Activated naive CD4-positive, alpha-beta T cell treated with anti-CD3 and anti-CD28 coated beads, Interleukin-2, amount 10 ng/mL, durations not matched to agents 7 days and 5 days (primary cell): ENCODE results near the gene CCDC86.
"Not testable (repeated sequence)": the region's sequence is repeated elsewhere in the genome, so short reads cannot be mapped to it uniquely, and the experiment has no call there.

ENCODE experiments used
- CTCF ChIA-PET: fragments of 350-600 bp; sonication (Branson Sonifier 250); formaldehyde crosslinking; loops from one replicate; lab custom pipeline; 2021; ENCODE audit warnings: antibody characterized with exemption; lab: Charles Lee
- DNase-seq: peaks from one replicate; pipeline ENCODE4 v3.0.0-alpha.2; 2020
- H3K27ac Mint-ChIP-seq: one replicate; pipeline ENCODE4 v1.8.0; 2021; ENCODE audit warnings: mild to moderate bottlenecking, moderate library complexity, mixed read lengths
- H3K27me3 Mint-ChIP-seq: one replicate; pipeline ENCODE4 v1.8.0; 2021; ENCODE audit warnings: mild to moderate bottlenecking, mixed read lengths
- H3K36me3 Mint-ChIP-seq: one replicate; pipeline ENCODE4 v1.8.0; 2021; ENCODE audit warnings: mixed read lengths
- H3K4me1 Mint-ChIP-seq: one replicate; pipeline ENCODE4 v1.8.0; 2021; ENCODE audit warnings: mixed read lengths
- H3K4me3 Mint-ChIP-seq: one replicate; pipeline ENCODE4 v1.8.0; 2021; ENCODE audit warnings: mild to moderate bottlenecking, moderate library complexity, mixed read lengths
- H3K9me3 Mint-ChIP-seq: one replicate; pipeline ENCODE4 v1.8.0; 2021; ENCODE audit warnings: mixed read lengths

CCDC86 gene

DNA sequence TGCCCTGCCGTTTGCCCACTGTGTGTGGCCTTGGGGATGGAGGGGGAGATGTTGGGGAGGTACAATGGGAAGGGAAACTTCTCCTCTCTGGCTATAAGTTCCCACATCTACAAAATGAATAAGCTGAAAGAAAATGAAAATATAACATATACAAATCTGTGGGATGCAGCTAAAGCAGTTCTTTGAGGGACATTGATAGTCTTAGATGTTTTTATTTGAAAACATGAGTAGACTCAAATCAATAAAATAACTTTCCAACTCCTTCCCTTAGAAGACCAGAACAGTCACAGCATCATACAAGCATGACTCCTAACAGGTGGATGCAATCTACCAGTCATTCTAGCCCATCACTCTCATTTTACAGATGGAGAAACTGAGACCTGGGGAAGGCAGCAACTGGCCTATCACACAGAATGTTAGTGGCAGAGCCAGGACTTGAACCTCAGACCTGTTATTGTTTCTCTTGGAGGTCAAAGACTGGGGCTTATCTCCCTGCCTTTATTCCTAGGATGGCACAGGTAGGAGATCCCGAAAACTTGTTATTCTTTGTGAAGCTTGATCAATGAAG lies 25.2 kb upstream of the CCDC86 start:
- Mint-ChIP-seq H3K27me3 (peaks cover 19% of the 10 kb centered on the region), H3K36me3 (no peaks in the 10 kb centered on the region), H3K4me1 (no peaks in the 10 kb centered on the region), H3K27ac (no peak overlapping the region), H3K4me3 (no peak overlapping the region), H3K9me3 (peaks cover 9% of the 10 kb centered on the region)
- CTCF ChIA-PET, result interaction anchor here (1.0 kb wide), 1 partner anchor 71 kb away, joined by 4 read pairs; no protein-coding TSS in a partner anchor
- no peak for DNase-seq

DNA sequence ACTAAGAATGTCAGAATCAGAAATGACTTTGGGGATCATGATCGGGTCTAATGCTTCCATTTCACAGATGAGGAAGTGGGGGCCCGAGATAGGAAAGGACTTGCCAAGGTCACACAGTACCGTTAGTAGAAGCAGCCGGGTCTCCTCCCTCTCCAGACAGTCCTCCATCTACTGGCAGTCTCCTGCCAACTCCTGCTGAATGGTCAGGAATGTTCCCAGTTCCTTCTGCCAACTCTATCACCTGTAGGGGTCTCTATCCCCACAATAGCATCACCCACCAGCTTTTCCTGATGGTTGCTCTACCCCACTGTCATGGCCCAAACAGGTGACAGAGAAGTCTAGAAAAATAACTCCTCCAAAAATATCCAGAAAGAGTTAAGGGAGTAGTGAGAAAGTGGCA lies 23.9 kb upstream of the CCDC86 start:
- H3K27me3 Mint-ChIP-seq, result peaks cover 24% of the 10 kb centered on the region
- no peaks in the 10 kb centered on the region for H3K4me1 Mint-ChIP-seq
- no peak for DNase-seq
- H3K9me3 Mint-ChIP-seq, result peaks cover 9% of the 10 kb centered on the region
- no peaks in the 10 kb centered on the region for H3K36me3 Mint-ChIP-seq
- CTCF ChIA-PET, result no interaction called here
- no peak overlapping the region for H3K4me3 Mint-ChIP-seq
- no peak overlapping the region for H3K27ac Mint-ChIP-seq

DNA sequence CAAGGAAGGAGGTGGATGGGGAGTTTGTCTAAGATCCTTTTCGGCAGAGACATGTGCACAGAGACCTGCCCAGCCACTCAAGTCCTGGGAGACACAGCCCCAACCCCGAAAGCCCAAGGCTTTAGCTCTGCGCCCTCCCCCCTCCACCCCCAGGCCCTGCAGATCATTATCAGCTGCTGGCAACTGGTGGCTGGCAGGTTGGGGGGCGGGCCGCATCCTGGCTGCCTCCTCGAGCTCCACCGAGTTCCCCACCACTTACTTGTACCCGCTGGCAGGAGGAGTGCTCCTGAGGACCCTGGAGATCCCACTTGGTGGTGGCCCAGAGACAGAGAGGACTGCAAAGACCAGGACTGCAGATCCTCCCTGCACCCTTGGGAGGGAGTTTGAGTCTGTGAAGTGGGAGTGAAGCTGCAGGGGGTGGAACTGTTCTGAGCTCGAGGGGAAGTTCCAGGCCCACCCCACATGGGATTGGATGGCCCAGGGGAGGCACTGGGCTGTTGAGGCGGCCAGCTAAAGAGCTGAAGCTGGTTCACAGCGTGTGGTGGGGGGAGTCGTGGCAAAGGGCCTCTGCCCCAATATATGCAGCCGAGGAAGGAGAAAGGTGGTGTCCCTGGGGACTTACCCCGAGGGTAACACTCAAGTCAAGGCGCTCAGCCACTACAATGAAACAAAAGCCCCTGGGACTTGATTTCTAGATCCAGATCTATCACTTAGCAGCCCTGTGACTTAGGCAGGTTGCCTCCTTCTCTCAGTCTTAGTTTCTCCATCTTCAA lies 19.9 kb upstream of the CCDC86 start:
- no peaks in the 10 kb centered on the region for H3K36me3 Mint-ChIP-seq
- H3K9me3 Mint-ChIP-seq, result peaks cover 3% of the 10 kb centered on the region
- no peak for DNase-seq
- H3K27ac Mint-ChIP-seq, result no peak overlapping the region
- peaks cover 29% of the 10 kb centered on the region for H3K27me3 Mint-ChIP-seq
- H3K4me3 Mint-ChIP-seq, result no peak overlapping the region
- H3K4me1 Mint-ChIP-seq, result no peaks in the 10 kb centered on the region
- CTCF ChIA-PET, result interaction anchor here (2.0 to 4.3 kb wide), 2 partner anchors 9 to 65 kb away, joined by 6 to 25 read pairs; no protein-coding TSS in a partner anchor

DNA sequence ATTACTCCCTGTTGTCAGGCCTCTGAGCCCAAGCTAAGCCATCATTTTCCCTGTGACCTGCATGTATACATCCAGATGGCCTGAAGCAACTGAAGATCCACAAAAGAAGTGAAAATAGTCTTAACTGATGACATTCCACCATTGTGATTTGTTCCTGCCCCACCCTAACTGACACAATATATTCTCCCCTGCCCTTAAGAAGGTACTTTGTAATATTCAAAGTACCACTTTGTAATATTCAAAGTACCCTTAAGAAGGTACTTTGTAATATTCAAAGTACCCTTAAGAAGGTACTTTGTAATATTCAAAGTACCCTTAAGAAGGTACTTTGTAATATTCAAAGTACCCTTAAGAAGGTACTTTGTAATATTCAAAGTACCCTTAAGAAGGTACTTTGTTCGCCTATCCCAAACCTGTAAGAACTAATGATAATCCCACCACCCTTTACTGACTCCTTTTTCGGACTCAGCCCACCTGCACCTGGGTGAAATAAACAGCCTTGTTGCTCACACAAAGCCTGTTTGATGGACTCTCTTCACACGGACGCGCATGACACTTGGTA lies 18.1 kb upstream of the CCDC86 start:
- H3K4me3 Mint-ChIP-seq, H3K36me3 Mint-ChIP-seq, H3K4me1 Mint-ChIP-seq, H3K27ac Mint-ChIP-seq, H3K9me3 Mint-ChIP-seq, DNase-seq: not testable (repeated sequence)
- CTCF ChIA-PET, result interaction anchor here (1.1 to 1.2 kb wide), 2 partner anchors 47 to 76 kb away, joined by 3 to 5 read pairs; no protein-coding TSS in a partner anchor
- peaks cover 37% of the 10 kb centered on the region for H3K27me3 Mint-ChIP-seq

DNA sequence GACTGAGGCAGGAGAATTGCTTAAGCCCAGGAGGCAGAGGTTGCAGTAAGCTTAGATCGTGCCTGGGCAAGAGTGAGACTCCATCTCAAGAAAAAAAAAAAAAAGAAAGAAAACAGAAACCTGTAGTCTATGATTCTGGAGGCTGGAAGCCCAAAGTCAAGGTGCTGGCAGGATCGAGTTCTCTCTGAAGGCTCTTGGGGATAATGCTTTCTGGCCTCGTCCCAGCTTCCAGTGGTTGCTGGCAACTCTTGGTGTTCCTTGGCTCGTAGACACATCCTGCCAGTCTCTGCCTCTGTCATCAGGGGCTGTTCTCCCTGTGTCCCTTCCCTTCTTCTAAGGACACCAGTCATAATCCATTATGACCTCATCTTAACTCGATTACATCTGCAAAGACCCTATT lies 16.8 kb upstream of the CCDC86 start:
- no peaks in the 10 kb centered on the region for H3K36me3 Mint-ChIP-seq
- H3K9me3 Mint-ChIP-seq, result no peaks in the 10 kb centered on the region
- H3K4me1 Mint-ChIP-seq, result no peaks in the 10 kb centered on the region
- no peak for DNase-seq
- no peak overlapping the region for H3K27ac Mint-ChIP-seq
- CTCF ChIA-PET, result interaction anchor here (1.1 to 8.5 kb wide), 3 partner anchors 48 to 74 kb away, joined by 3 to 178 read pairs (median 5); no protein-coding TSS in a partner anchor
- no peak overlapping the region for H3K4me3 Mint-ChIP-seq
- H3K27me3 Mint-ChIP-seq, result peaks cover 39% of the 10 kb centered on the region

DNA sequence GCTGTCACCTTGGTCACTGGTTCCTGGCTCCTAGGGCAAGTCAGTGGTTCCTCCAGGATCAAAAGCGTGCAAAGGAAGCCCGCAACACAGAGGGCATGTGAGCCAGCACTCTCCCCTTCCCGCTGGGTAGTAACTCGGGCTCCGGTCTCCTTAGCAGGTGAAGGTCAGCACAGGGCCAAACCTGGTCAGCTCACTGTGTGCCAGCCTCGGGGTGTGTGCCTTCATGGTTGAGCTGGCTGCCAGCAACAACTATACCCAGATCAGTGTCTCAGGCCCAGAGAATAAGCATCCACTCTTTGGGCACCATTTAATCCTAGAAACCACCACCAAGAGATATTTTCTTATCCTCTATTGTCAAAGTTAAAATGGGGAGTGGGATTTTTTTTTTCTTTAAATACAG lies 16.1 kb upstream of the CCDC86 start:
- Mint-ChIP-seq H3K36me3 (no peaks in the 10 kb centered on the region), H3K27me3 (peaks cover 34% of the 10 kb centered on the region), H3K27ac (no peak overlapping the region), H3K4me1 (no peaks in the 10 kb centered on the region), H3K4me3 (no peak overlapping the region), H3K9me3 (no peaks in the 10 kb centered on the region)
- CTCF ChIA-PET, result interaction anchor here (8.5 kb wide), 1 partner anchor 63 kb away, joined by 178 read pairs; no protein-coding TSS in a partner anchor
- DNase-seq, result no peak

DNA sequence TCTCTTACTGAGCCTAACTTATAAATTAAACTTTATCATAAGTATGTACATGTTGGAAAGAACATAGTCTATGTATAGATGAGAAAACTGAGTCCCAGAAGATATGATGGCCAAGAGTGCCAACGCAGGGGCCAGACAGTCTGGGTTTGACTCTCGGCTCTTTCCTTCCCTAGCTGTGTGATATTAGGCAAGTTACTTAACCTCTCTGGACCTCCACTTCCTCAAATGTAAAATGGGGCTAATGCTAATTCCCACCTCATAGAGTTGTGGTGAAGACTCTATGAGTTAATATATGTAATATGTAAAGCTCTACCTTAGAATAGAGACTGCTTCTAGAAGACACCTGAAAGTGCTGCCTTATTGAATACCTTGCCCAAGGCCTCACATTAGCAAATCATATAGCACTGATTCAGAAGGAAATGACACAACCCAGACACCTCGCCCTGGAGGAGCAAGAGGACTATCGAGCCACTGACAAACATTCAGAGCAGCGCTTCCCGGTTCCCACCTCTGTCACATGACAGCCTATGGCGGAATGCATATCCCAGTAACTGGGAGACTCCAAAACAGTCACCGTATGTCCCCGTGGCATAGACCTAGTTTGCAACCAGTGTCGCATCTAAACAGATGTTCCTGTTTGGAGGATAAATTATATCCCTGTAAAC lies 11.3 kb upstream of the CCDC86 start:
- DNase-seq, result no peak
- Mint-ChIP-seq H3K4me1 (peaks cover 8% of the 10 kb centered on the region), H3K27me3 (peaks cover 34% of the 10 kb centered on the region), H3K4me3 (no peak overlapping the region), H3K36me3 (no peaks in the 10 kb centered on the region), H3K27ac (no peak overlapping the region), H3K9me3 (no peaks in the 10 kb centered on the region)
- CTCF ChIA-PET, result interaction anchor here (0.9 to 8.5 kb wide), 31 partner anchors 9 to 690 kb away, joined by 3 to 178 read pairs (median 4); partner anchors contain the start of genes CCDC86, PRPF19 and ZP1

DNA sequence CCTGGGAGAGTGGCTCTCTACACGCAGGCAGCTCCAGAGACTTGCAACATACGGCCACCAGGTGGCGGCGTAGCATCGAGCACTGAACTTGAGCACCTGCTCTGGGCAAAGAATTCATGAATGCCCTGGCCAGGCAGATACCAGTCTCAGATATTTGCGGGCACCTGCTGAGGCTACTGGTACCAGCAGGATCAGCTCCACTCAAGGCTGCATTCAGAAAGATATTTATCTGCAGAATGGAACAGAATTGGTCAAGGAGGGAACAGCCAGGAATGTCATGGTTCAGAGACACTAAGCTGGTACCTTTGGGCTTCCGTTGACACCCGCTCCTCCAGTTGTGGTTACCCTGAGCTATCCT lies 10.8 kb upstream of the CCDC86 start:
- no peak overlapping the region for H3K4me3 Mint-ChIP-seq
- H3K9me3 Mint-ChIP-seq, result no peaks in the 10 kb centered on the region
- no peaks in the 10 kb centered on the region for H3K36me3 Mint-ChIP-seq
- peaks cover 13% of the 10 kb centered on the region for H3K4me1 Mint-ChIP-seq
- peaks cover 34% of the 10 kb centered on the region for H3K27me3 Mint-ChIP-seq
- CTCF ChIA-PET, result interaction anchor here (0.7 to 8.5 kb wide), 33 partner anchors 10 to 689 kb away, joined by 3 to 178 read pairs (median 4); partner anchors contain the start of genes CCDC86, PRPF19 and ZP1
- DNase-seq, result peak; percentile 88
- no peak overlapping the region for H3K27ac Mint-ChIP-seq

DNA sequence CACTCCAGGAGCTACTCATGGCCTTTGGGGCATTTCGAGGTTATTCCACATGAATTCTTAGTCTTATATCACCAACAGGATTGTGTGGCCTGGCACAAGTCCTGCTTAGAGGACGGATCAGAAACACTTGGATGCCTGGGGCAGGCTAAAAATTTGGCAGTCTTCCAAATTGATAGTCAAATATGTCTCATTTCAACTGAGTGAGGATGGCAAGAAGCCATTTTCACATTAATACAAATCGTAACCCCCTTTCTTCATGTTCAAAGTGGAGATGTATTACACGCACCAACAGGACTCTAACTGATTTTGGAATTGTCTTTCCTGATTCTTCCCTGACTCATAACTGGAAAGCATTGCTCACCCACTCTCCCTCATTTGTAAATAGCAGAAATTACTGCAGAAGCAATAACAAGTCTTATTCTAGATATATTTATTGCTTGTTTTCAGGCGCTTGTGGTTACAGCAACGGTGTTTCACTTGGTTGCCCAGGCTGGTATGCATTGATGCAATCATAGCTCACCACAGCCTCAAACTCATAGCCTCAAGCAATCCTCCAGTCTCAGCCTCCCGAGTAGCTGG lies 10.3 kb upstream of the CCDC86 start:
- Mint-ChIP-seq H3K27me3 (peaks cover 34% of the 10 kb centered on the region), H3K36me3 (no peaks in the 10 kb centered on the region), H3K4me1 (peaks cover 13% of the 10 kb centered on the region), H3K4me3 (no peak overlapping the region), H3K9me3 (no peaks in the 10 kb centered on the region), H3K27ac (no peak overlapping the region)
- DNase-seq, result no peak
- CTCF ChIA-PET, result interaction anchor here (0.7 to 8.5 kb wide), 32 partner anchors 10 to 554 kb away, joined by 3 to 178 read pairs (median 4); partner anchors contain the start of genes CCDC86, PRPF19 and ZP1

DNA sequence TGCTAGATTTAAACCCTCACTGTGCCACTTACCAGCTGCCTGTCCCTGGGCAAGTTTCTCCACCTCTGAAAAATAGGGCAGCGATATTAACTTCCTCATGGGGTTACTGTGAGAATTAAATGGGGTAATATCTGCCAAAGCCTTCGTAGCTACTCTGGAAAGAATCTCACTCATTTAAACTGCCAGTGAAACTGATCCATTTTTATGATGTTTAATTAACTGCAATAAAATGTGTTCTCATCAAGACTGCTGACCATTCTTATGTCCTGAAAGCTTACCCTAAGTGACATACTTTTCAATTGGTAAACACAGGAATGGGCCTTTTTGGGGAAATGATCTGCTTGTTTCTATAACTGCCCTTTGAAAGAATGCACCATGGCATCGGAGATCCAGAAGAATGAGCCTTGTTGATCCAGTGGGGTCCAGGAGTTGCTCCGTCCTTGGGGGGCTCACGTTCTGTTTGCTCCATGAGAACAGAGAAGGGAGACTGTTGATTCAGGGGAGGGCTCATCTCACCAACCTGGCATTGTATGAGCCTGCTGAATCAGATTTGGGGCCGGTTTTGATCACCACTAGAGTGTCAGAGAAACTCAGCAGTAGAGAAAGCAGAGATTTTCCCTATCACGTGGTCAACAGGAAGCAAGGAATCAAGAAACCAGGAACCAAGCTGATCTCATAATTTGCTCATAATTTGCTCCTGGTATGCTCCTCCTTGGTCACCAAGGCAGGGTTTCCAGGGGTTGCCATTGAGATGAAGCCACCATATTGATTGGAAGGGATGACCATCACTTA lies 7.0 kb upstream of the CCDC86 start:
- no peaks in the 10 kb centered on the region for H3K36me3 Mint-ChIP-seq
- H3K9me3 Mint-ChIP-seq, result no peaks in the 10 kb centered on the region
- peaks cover 18% of the 10 kb centered on the region for H3K4me1 Mint-ChIP-seq
- CTCF ChIA-PET, result interaction anchor here (3.1 kb wide), 1 partner anchor 53 kb away, joined by 12 read pairs; no protein-coding TSS in a partner anchor
- no peak overlapping the region for H3K4me3 Mint-ChIP-seq
- DNase-seq, result no peak
- no peak overlapping the region for H3K27ac Mint-ChIP-seq
- H3K27me3 Mint-ChIP-seq, result peaks cover 27% of the 10 kb centered on the region

DNA sequence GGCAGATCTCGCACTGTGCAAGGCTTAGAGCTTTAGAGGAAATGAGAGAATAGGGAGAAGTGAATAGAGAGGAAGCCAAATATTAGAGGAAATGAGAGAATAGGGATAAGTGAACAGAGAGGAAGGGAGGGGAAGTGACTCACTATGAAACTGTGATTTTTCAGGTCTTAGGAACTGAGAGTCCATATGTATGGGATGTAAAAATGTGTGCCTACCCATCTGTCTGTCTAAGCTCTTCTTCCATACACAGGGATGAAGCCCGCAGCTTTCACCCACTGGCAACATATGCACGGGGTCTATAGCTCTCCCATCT lies 6.4 kb upstream of the CCDC86 start:
- peaks cover 21% of the 10 kb centered on the region for H3K4me1 Mint-ChIP-seq
- no peak for DNase-seq
- H3K27ac Mint-ChIP-seq, result no peak overlapping the region
- CTCF ChIA-PET, result interaction anchor here (3.1 kb wide), 1 partner anchor 52 kb away, joined by 12 read pairs; no protein-coding TSS in a partner anchor
- H3K27me3 Mint-ChIP-seq, result peaks cover 27% of the 10 kb centered on the region
- no peaks in the 10 kb centered on the region for H3K36me3 Mint-ChIP-seq
- H3K4me3 Mint-ChIP-seq, result no peak overlapping the region
- H3K9me3 Mint-ChIP-seq, result no peaks in the 10 kb centered on the region

DNA sequence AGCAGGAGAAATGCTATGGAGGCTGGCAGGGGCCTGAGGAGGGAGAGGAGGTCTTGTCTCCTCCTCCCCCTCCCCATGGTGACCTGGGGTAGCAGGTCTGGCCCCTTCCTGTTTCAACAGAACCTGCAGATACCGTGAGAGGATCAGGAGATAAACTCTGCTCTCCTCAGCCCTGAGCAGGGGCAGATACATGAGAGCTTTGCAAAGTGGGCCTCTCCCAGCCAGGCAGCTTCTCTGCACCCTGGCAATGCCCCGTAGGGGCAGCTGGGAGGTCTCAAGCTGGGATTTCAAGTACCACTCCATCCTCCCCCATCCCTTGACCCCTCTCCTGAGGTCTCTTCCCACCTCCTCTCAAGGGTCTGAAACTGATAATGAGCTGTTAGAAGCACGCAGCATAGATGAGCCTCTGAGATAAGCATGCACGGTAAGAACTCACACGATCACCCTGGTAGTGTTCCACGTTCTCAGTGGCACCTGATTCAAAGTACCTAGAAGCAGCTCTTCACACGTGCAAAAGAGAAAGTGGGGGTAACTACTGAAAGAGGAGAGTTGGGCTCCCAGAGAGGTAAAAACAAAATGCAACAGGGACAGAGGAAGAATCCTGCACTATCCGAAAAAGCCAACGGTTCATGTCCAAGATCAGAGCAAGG lies 4.9 kb upstream of the CCDC86 start:
- H3K9me3 Mint-ChIP-seq, result peaks cover 1% of the 10 kb centered on the region
- H3K36me3 Mint-ChIP-seq, result no peaks in the 10 kb centered on the region
- no peak overlapping the region for H3K27ac Mint-ChIP-seq
- H3K4me3 Mint-ChIP-seq, result no peak overlapping the region
- DNase-seq, result no peak
- peaks cover 31% of the 10 kb centered on the region for H3K4me1 Mint-ChIP-seq
- peaks cover 26% of the 10 kb centered on the region for H3K27me3 Mint-ChIP-seq
- CTCF ChIA-PET, result interaction anchor here (1.9 kb wide), 1 partner anchor 52 kb away, joined by 15 read pairs; no protein-coding TSS in a partner anchor
